Measurements from ENCODE around the gene SLC29A4. TPM values are rescaled to one million over a fixed set of nuclear protein-coding genes. Genes with fewer than 3 reads are reported as not detected.
A peak's percentile ranks its signal among the peaks of the same experiment; 100 is the strongest.
"Not testable (repeated sequence)": the region's sequence is repeated elsewhere in the genome, so short reads cannot be mapped to it uniquely, and the experiment has no call there.

The SLC29A4 gene
- polyA plus RNA-seq, 3 donors, result 0.21 to 0.29 (median 0.26) TPM

DNA sequence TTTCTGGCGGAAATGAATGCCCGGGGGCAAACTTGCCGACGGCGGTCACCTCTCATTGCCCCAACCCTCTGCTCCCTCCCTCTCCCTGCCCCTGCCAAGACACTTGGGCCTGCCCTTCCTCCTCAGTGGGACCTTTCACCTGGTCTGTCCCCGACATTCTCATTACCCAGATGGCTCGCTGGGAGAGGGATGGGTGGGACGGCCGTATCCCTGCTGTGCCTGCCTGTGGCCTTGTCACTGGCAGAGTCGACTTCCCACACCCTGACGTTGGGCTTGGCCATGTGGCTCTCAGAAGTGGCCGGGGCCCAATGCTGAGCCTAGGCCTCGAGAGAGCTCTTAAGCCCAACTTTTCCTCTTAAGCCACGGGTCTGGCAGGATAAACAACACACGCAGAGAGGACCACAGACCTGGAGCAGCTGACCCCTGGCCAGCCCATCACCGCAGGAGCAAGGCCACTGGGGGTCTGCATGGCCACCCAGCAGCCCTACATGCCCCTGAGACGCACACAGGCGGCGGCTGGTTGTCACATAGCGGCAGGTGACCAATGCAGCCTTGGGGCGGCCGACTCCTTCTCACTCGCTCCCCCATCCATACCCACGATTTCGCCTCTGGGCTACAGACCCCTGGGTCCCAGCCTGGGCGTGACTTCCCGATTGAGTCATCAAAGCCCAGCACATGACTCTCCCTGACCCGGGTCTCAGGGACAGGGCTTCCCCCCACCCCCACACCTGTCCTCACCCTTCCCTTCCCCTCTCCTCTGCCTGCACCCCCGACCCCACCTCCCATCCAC is 40.1 kb downstream of the SLC29A4 start:
- H3K4me1 Mint-ChIP-seq, result no peaks in the 10 kb centered on the region
- H3K79me2 ChIP-seq (ENCODE audit: insufficient read depth, low read length), result peaks cover 8% of the 10 kb centered on the region
- peaks cover 79 to 97% of the 10 kb centered on the region in 2 donors for H3K36me3 ChIP-seq (replicated peaks in 1 of 2; ENCODE audit: control insufficient read depth in 1 of 2, insufficient read depth in 2 of 2, low read length in 2 of 2)
- H4K20me1 ChIP-seq (ENCODE audit: insufficient read depth, low read length), result peaks cover 56% of the 10 kb centered on the region
- H3K4me2 ChIP-seq (replicated peaks; ENCODE audit: extremely low read depth, low read length, poor library complexity, severe bottlenecking), result no peak overlapping the region
- no peaks in the 10 kb centered on the region for H3K4me1 ChIP-seq (ENCODE audit: control insufficient read depth in 1 of 2, insufficient read depth in 2 of 2, low read length in 2 of 2)
- H3K9me3 Mint-ChIP-seq, result peaks cover 5 to 23% (median 11%) of the 10 kb centered on the region in 7 donors
- H3K27ac ChIP-seq (ENCODE audit: low read depth in 1 of 2, low read length in 2 of 2), result no peak overlapping the region
- no peak for DNase-seq
- no peak overlapping the region for H2AFZ ChIP-seq (ENCODE audit: insufficient read depth, low read depth, low read length, poor library complexity, severe bottlenecking)
- WGBS (ENCODE audit: insufficient coverage), result 95% methylated on average over 26 of the region's 29 CpGs
- no peaks in the 10 kb centered on the region for H3K27me3 ChIP-seq (ENCODE audit: control insufficient read depth in 2 of 2, insufficient read depth in 2 of 2, low read length in 2 of 2)
- peaks cover 0 to 5% of the 10 kb centered on the region in 2 donors for H3K9me3 ChIP-seq (replicated peaks in 1 of 2; ENCODE audit: control insufficient read depth in 1 of 2, insufficient read depth in 1 of 2, low read length in 2 of 2)
- peaks cover 71 to 99% of the 10 kb centered on the region in 2 donors for H3K36me3 Mint-ChIP-seq
- H3K27me3 Mint-ChIP-seq (ENCODE audit: low read depth in 3 of 3), result no peaks in the 10 kb centered on the region
- H3K4me3 ChIP-seq (replicated peaks in 1 of 3; ENCODE audit: low read depth in 2 of 3, low read length in 3 of 3), result no peak overlapping the region
- TF ChIP-seq, protein P1, sequence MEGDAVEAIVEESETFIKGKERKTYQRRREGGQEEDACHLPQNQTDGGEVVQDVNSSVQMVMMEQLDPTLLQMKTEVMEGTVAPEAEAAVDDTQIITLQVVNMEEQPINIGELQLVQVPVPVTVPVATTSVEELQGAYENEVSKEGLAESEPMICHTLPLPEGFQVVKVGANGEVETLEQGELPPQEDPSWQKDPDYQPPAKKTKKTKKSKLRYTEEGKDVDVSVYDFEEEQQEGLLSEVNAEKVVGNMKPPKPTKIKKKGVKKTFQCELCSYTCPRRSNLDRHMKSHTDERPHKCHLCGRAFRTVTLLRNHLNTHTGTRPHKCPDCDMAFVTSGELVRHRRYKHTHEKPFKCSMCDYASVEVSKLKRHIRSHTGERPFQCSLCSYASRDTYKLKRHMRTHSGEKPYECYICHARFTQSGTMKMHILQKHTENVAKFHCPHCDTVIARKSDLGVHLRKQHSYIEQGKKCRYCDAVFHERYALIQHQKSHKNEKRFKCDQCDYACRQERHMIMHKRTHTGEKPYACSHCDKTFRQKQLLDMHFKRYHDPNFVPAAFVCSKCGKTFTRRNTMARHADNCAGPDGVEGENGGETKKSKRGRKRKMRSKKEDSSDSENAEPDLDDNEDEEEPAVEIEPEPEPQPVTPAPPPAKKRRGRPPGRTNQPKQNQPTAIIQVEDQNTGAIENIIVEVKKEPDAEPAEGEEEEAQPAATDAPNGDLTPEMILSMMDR (IDR thresholded peaks at IDR 0.05), result no peak
- no peak overlapping the region for H3K9ac ChIP-seq (ENCODE audit: insufficient read depth, low read length, poor library complexity, severe bottlenecking)
- H3K4me3 Mint-ChIP-seq, result no peak overlapping the region
- intact Hi-C loops (cut with micrococcal nuclease), result no loop called here
- peak overlapping the region in 2 of 7 donors; percentile 60 to 79 for H3K27ac Mint-ChIP-seq

DNA sequence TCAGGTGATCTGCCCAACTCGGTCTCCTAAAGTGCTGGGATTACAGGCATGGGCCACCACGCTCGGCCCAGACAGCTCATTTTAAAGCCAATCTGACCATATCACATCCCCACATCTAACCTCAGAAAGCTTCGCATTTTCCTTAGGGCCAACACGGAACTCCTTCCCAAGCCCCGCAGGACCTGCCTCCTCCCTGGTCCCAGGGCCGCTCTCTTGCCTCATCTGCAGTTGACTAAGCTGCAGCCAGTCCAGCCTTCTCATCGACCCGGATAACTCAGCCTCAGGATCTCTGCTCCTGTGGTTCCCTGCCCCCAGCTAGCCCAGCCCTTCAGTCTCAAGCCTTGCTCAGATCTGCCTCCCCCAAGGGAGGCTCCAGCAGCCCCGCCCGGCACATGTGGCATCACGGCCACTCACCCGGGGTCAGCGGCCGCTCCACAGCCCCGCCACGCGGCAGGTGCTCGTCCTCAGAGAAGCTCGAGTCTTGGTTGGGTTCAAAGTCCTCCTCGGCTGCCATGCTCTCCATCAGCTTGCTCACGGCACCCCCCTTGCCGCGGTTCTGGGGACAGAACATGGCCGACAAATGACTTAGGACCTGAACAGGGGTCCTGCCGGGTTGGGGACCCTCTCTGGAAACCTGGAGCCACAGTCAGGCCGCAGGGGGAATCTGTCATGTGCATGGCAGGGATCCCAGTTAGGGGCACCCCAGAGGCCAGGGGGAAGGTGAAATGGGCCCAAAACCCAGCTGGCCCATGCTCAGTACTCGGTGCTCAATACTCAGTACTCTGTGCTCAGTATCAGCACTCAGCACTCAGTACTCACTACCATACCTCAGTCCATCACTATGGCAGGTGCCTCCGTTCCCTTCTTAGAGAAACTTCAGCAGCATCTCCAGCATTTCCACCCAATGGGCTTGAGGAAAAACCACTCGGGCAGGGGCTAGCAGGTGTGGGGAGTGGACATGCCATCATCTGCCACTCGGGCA is 41.3 kb downstream of the SLC29A4 start:
- intact Hi-C loops (cut with micrococcal nuclease); H3K4me1 ChIP-seq (ENCODE audit: control insufficient read depth in 1 of 2, insufficient read depth in 2 of 2, low read length in 2 of 2); H3K27ac ChIP-seq (ENCODE audit: low read depth in 1 of 2, low read length in 2 of 2); H3K4me1 Mint-ChIP-seq; H3K4me3 ChIP-seq (replicated peaks in 1 of 3; ENCODE audit: low read depth in 2 of 3, low read length in 3 of 3); DNase-seq; H2AFZ ChIP-seq (ENCODE audit: insufficient read depth, low read depth, low read length, poor library complexity, severe bottlenecking); H3K9me3 ChIP-seq (replicated peaks in 1 of 2; ENCODE audit: control insufficient read depth in 1 of 2, insufficient read depth in 1 of 2, low read length in 2 of 2); H3K27me3 Mint-ChIP-seq (ENCODE audit: low read depth in 3 of 3); H3K9ac ChIP-seq (ENCODE audit: insufficient read depth, low read length, poor library complexity, severe bottlenecking); H3K27me3 ChIP-seq (ENCODE audit: control insufficient read depth in 2 of 2, insufficient read depth in 2 of 2, low read length in 2 of 2); H3K79me2 ChIP-seq (ENCODE audit: insufficient read depth, low read length); H3K4me2 ChIP-seq (replicated peaks; ENCODE audit: extremely low read depth, low read length, poor library complexity, severe bottlenecking); H3K4me3 Mint-ChIP-seq: not testable (repeated sequence)
- peak overlapping the region in 2 of 7 donors; percentile 38 to 59 for H3K27ac Mint-ChIP-seq
- WGBS (ENCODE audit: insufficient coverage), result 98% methylated on average over 25 of the region's 31 CpGs
- H3K36me3 Mint-ChIP-seq, result peaks cover 67 to 99% of the 10 kb centered on the region in 2 donors
- Histone ChIP-seq H3K36me3 (replicated peaks in 1 of 2; ENCODE audit: control insufficient read depth in 1 of 2, insufficient read depth in 2 of 2, low read length in 2 of 2) (peaks cover 86 to 95% of the 10 kb centered on the region in 2 donors), H4K20me1 (ENCODE audit: insufficient read depth, low read length) (peaks cover 62% of the 10 kb centered on the region)
- H3K9me3 Mint-ChIP-seq, result peaks cover 5 to 19% (median 11%) of the 10 kb centered on the region in 7 donors
